ENCODE results near the gene KLK4. TPM values are rescaled to one million over a fixed set of nuclear protein-coding genes. Genes with fewer than 3 reads are reported as not detected.

The KLK4 gene
- not detected for polyA plus RNA-seq (2012; ENCODE audit: insufficient read depth, insufficient read length, low read depth)

DNA sequence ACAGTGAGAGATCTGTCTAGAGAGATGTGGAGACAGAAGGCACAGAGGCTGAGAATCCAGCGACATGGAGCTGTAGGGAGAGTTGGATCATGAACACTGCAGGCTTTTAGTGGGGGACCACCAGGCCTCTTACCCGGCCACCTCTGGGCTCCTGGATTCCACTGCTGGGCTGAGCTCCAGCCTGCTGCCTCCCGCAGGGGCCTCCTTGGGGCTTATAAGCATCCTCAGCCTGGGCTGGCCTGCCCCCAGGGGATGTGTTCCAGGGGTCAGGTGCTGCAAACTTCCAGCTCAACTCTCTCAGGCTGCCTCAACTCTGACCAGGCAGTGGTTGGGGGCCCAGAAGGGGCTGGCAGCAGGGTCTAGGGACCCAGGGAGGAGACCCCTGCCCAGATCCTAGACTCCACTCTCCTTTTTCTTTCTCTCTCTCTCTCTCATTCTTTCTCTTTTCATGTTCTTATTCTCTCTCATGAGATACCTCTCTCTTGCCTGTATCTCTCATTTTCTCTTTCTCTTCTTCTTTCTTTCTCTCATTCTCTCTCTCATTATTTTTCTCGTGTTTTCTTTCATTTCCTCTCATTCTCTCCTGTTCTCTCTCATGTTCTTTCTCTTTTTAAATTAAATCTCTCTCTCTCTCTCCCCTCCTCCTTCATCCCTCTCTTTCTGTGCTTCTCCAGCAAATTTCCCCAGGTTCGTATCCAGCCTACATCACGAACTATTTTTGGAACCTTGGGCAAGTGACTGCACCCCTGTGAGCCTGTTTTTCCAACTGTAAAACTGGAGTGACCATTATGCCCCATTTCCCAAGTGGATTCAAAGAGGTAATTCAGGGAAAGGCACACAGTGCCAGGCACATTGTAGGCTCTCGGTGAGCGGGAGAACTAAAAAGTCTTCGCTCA is at the start of gene KLK4:
KLK4 (minus strand) TSS at position 190 of the 896 bp plus-strand sequence. CDS start 657 bp downstream, outside the sequence.
- peaks cover 20% of the 10 kb centered on the region for H3K27me3 ChIP-seq
- TF ChIP-seq, protein P1, sequence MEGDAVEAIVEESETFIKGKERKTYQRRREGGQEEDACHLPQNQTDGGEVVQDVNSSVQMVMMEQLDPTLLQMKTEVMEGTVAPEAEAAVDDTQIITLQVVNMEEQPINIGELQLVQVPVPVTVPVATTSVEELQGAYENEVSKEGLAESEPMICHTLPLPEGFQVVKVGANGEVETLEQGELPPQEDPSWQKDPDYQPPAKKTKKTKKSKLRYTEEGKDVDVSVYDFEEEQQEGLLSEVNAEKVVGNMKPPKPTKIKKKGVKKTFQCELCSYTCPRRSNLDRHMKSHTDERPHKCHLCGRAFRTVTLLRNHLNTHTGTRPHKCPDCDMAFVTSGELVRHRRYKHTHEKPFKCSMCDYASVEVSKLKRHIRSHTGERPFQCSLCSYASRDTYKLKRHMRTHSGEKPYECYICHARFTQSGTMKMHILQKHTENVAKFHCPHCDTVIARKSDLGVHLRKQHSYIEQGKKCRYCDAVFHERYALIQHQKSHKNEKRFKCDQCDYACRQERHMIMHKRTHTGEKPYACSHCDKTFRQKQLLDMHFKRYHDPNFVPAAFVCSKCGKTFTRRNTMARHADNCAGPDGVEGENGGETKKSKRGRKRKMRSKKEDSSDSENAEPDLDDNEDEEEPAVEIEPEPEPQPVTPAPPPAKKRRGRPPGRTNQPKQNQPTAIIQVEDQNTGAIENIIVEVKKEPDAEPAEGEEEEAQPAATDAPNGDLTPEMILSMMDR (IDR thresholded peaks at IDR 0.05; ENCODE audit: low read depth, low read length) = no peak
- no peak for DNase-seq

GRCh38 chr19:50959731-50960500 is 48.7 kb upstream of the KLK4 start:
- H3K9me3 ChIP-seq = no peaks in the 10 kb centered on the region
- no peak overlapping the region for H3K4me3 ChIP-seq (ENCODE audit: low read depth, low read length)
- H3K4me1 ChIP-seq = no peaks in the 10 kb centered on the region
- no peak for DNase-seq
- no peaks in the 10 kb centered on the region for H3K36me3 ChIP-seq
- TF ChIP-seq, protein P1 (IDR thresholded peaks at IDR 0.05; ENCODE audit: low read depth, low read length) = no peak
- H3K27me3 ChIP-seq = peaks cover 28% of the 10 kb centered on the region

More for the DNA sequence above, at the start of gene KLK4:
- Histone ChIP-seq H3K36me3 (no peaks in the 10 kb centered on the region), H3K4me1 (no peaks in the 10 kb centered on the region), H3K4me3 (ENCODE audit: low read depth, low read length) (no peak within 1 kb of the TSS), H3K9me3 (no peaks in the 10 kb centered on the region)

DNA sequence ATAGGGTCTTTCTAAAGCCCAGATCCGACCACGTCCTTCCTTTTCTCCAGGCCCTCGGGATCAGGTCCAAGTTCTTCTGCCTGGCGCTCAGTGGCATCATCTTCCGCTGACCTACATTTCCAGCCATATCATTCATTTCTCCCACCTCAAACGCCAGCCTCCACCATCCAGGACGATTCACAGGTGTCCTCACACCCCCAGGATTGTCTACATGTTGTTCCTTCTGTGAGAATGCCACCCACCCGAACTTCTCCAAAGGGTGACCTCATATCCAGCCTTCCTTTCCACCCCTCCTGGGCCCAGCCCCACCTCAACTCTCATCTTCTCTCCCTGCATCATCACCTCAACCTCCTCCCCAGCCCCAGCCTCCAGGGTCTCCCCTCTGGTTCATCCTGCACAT is 46.4 kb upstream of the KLK4 start:
- no peaks in the 10 kb centered on the region for H3K4me1 ChIP-seq
- no peaks in the 10 kb centered on the region for H3K36me3 ChIP-seq
- no peak for DNase-seq
- H3K4me3 ChIP-seq (ENCODE audit: low read depth, low read length) = no peak overlapping the region
- no peaks in the 10 kb centered on the region for H3K9me3 ChIP-seq
- peaks cover 32% of the 10 kb centered on the region for H3K27me3 ChIP-seq
- TF ChIP-seq, protein P1 (IDR thresholded peaks at IDR 0.05; ENCODE audit: low read depth, low read length) = no peak

- Histone ChIP-seq H3K36me3 (no peaks in the 10 kb centered on the region), H3K27me3 (peaks cover 26% of the 10 kb centered on the region), H3K9me3 (no peaks in the 10 kb centered on the region), H3K4me3 (ENCODE audit: low read depth, low read length) (no peak within 1 kb of the TSS), H3K4me1 (no peaks in the 10 kb centered on the region)
- no peak for DNase-seq
- TF ChIP-seq, protein P1 (IDR thresholded peaks at IDR 0.05; ENCODE audit: low read depth, low read length) = no peak
Observed at GRCh38 chr19:50952910-50953309, 41.7 kb upstream of the KLK4 start, which contains the start of gene KLK5. Gene KLK5 (minus strand): TSS chr19:50953038. CDS start chr19:50952657, 381 bp downstream.

DNA sequence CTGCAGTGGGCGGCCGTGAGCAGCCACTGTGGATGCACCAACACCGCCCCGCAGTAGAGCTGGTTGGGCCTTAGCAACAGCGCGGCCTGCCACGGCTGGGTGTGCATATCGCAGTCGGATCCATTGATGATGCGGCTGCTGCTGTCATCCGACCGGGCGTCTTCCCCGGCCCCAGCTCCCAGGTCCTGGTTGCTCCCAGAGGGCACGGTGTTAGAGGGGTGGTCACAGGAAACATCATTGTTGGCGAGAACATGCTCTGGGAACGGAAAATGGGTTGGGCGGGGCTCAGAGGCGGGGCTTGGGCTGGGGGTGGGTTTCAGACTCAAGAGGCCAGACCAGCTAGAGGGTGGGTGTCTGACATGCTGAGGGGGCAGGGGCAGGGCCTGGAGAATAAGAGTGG is 38.7 kb upstream of the KLK4 start:
- DNase-seq = no peak

More for the DNA sequence above, 38.7 kb upstream of the KLK4 start:
- H3K9me3 ChIP-seq = no peaks in the 10 kb centered on the region
- H3K4me1 ChIP-seq = no peaks in the 10 kb centered on the region
- H3K4me3 ChIP-seq (ENCODE audit: low read depth, low read length) = no peak overlapping the region
- no peaks in the 10 kb centered on the region for H3K36me3 ChIP-seq
- peaks cover 4% of the 10 kb centered on the region; the same call in 1 of the 2 replicates for H3K27me3 ChIP-seq
- TF ChIP-seq, protein P1 (IDR thresholded peaks at IDR 0.05; ENCODE audit: low read depth, low read length) = no peak
